GM19452 (cell line): ENCODE results near the gene CEMIP.

Experiments used
- ATAC-seq: cut with Tn5 transposase; IDR thresholded peaks from one replicate; pipeline ENCODE4 v1.9.1; 2021; ENCODE audit not compliant: unreplicated experiment

The CEMIP gene

GRCh38 chr15:80817901-80818300, 38.7 kb downstream of the CEMIP start:
- ATAC-seq: no peak

DNA sequence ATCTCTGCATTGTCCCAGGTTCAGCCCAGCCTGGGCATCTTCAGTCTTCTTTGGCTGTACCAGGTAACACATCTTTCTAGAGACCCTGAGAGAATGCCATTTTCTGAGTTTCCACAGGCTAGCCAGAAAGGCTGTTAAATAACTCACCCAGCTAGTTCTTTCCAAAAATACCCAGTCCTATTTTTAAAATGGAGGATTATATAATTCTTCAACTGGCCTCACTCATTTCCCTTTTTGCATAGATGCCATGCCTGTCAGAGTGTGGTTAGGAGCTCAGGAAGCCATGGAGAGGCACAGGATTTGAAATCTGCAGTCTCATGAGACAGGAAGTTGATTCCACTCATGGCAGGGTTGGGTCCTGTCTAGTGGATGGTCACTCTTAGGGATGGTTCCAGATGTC, 39.8 kb downstream of the CEMIP start:
- ATAC-seq: no peak

DNA sequence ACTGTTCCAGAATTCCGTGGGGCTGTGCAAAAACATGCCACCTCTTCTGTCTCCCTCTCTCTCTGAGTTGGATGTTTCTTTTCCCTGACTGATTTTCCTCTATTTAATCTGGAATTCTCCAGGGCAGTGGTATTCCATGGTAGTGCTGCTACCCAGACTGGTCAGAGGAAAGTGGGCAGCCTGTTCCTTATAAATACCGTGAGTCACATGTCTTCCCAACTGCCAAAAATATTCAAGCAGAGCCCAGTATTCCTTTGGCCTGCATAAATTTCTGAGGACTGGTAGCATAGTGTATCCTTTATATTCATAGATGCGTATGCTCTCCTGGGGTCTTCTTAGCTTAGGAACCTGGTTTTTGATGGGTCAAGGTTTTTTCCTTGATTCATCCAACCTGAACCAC, 40.9 kb downstream of the CEMIP start:
- ATAC-seq: no peak

GRCh38 chr15:80822256-80822655, 43.1 kb downstream of the CEMIP start:
- ATAC-seq: no peak

DNA sequence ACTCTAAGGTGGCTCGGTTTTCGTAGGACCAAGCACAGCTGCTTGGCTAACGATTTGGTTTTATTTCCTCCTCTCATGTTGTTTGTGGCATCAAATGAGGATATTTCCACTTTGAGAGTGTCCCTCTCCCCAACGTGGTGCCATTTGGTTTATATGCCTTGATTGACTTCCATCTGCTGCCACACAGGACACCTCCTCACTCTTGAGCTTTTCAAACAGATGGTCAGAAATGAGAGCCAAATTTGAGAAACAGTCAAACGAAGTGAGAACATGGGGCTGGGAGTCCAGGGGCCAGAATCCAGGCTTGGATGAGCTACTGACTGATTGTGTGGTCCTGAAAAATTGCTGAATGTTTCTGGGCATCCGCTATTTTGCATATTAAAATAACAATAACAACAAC, 43.5 kb downstream of the CEMIP start:
- no peak for ATAC-seq

DNA sequence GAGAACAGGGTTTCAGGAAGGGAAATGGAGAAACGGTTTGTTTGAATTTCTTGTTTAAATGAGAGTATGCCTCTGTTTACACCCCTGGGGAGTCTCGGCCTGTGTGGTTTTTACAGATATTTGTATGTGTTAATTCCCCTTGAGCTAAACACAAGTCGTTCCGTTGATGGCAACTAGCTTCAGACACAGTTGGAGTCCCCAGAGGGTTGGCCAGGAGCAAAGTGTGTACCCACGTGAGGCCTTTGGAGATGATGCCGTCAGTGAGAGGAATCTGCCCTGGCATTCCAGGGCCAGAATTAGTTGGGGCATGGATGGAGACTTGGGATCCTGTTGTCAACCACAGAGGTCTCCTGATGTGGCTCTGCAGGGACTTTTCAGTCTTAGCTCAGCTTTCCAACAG, 44.0 kb downstream of the CEMIP start:
- no peak for ATAC-seq

DNA sequence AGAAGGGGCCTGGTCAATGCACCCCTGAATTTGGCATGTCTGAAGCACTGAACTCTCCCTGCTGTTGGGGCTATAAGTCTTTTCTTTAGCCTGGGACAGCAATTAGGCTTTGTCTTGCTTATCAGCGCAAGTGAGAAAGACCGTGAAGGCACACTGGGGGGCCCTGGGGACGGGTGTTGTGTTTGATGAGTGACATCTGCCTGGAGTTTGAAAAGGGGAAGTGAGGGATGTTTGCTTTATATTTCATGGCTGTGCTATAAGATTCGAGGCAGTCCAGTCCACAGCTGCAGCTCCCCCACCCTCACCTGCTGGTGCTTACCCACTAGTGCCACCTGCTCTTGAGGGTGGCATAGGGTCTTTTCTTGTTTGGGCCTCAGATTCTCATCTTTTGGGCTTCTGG, 44.8 kb downstream of the CEMIP start:
- no peak for ATAC-seq

GRCh38 chr15:80825361-80826030, 46.3 kb downstream of the CEMIP start:
- no peak for ATAC-seq

DNA sequence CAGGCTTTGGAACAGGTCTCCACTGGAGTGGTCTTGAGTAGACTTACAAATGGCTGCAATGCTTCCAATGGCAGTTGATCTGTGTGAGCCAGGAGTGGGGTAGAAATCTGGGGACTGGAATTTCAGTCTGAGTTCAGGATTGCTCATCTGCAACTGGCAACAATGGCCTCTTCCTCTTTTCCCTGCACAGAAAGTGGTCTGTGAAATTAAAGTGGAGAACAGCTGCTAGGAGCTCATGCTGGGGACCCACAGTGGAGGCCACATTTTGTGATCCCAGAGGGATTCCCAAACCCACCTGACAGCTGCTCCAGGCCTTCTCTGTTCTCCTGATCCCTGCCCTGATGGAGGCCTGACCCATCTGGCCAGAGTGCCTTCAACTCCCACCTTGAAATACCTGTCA, 49.6 kb downstream of the CEMIP start:
- no peak for ATAC-seq

DNA sequence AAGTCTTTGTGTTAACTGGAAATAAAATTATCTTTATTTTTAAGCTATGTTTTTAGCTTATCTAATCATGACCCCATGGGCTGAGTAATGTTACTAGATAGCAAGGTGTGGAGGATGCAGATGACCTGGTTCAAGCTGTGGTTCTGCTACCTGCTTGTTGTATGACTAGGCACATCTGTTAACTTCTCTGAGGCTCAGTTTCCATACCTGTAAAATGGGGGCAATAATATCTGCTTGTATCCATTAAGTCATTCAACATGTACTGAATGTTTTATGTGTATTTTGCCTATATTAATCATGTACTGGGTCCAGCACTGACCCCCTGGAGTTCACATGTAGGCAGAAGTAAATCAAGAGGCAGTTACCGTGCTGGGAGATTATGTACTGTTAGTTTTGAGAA, 51.5 kb downstream of the CEMIP start:
- no peak for ATAC-seq

GRCh38 chr15:80831192-80831591, 52.0 kb downstream of the CEMIP start:
- ATAC-seq: no peak

- ATAC-seq: no peak
These were observed 52.5 kb downstream of the CEMIP start for GRCh38 chr15:80831606-80832224.

DNA sequence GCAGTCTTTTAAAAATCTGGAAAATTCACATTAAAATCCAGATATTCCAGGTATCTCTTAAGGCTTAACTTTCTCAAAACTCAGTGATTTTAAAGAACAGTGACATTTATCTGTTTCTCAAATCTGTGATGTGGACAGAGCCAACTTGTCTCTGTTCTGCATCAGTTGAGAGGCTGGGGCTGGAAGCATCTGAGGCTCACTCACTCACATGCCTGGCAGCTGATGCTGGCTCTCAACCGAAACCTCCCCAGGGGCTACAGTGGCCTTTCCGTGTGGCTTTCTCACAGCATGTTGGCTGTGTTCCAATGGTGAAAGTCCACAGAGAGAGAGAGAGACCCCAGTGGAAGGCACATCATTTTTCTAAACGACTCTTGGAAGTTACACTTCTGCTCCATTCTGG, 53.5 kb downstream of the CEMIP start:
- ATAC-seq: no peak

DNA sequence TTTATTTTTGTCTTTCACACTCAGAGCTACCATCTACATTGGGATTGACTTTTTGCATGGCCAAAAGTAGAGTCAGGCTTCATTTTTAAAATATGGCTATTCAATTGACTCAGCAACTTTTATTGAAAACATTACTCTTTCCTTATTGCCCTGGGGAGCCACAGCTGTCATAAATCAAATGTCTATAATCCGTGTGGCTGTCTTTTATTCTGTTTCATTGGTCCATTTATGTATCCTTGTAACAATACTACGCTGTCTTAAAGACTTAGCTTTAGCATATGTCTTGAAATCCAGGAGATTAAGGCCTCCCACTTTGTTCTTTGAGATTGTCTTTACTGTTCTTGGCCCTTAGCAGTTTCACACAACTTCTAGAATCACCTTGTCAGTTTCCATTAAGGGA, 55.2 kb downstream of the CEMIP start:
- ATAC-seq: no peak

- ATAC-seq: no peak
These were observed 55.7 kb downstream of the CEMIP start for GRCh38 chr15:80834906-80835305.

- no peak for ATAC-seq
These were observed 56.2 kb downstream of the CEMIP start for GRCh38 chr15:80835336-80835735.

DNA sequence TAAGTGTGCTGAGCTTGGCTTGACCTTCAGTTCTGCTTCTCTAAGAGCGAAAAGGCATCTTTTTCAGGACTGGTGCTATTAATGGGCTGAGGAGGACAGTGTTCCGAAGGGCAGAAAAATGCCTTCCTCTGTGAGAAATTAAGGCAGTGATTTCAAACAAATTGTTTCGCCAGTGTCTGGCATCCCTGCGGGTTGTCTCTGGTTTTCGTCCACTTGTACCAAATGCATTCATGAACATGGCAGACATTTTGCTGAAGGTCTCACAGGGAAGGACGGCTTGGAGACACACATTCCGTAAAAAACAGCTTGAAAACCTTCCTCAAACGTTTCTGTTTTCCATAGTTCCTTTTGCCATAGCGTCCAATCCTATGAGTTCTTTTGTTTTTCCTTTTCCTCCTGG, 57.1 kb downstream of the CEMIP start:
- ATAC-seq: no peak

GRCh38 chr15:80837006-80837405, 57.8 kb downstream of the CEMIP start:
- ATAC-seq: no peak

DNA sequence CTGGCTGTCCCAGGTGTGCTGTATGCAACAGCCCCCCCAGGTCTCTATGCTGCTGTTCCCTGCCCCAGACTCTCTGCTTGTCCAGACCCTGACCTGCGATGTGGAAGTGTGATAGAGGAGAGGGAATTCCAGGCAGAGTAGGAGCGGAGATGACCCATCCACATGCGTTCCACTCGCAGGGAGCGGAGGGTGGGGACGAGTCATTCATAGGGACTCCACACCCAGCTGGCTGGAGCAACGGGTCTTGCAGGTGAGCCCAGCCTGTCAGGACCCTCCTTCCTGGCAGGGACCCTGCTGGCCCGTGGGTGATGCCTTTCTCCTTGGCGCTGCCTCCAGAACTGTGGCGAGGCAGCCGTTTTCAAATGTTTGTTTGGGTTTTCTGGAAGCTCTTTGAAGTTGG, 58.8 kb downstream of the CEMIP start:
- ATAC-seq: no peak

DNA sequence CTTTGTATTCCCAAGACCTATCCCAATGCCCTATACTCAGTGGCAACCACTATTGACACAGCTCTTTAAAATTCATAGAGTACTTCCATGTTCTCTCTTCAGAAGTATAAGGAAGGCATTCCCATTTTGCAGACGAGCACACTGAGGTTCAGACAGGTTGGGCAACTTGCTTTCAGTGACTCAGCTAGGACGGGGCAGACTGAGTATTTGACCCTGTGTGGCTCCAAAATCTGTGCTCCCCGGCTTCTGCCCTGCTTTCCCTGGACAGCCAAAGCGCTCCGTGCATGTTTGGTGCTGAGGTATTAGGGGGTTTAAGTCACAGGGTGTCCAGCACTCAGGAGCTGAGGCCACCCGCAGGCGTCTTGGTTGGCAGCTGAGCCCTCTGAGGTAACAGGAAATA, 59.5 kb downstream of the CEMIP start:
- no peak for ATAC-seq

GRCh38 chr15:80839764-80840130, 60.6 kb downstream of the CEMIP start:
- ATAC-seq: no peak

DNA sequence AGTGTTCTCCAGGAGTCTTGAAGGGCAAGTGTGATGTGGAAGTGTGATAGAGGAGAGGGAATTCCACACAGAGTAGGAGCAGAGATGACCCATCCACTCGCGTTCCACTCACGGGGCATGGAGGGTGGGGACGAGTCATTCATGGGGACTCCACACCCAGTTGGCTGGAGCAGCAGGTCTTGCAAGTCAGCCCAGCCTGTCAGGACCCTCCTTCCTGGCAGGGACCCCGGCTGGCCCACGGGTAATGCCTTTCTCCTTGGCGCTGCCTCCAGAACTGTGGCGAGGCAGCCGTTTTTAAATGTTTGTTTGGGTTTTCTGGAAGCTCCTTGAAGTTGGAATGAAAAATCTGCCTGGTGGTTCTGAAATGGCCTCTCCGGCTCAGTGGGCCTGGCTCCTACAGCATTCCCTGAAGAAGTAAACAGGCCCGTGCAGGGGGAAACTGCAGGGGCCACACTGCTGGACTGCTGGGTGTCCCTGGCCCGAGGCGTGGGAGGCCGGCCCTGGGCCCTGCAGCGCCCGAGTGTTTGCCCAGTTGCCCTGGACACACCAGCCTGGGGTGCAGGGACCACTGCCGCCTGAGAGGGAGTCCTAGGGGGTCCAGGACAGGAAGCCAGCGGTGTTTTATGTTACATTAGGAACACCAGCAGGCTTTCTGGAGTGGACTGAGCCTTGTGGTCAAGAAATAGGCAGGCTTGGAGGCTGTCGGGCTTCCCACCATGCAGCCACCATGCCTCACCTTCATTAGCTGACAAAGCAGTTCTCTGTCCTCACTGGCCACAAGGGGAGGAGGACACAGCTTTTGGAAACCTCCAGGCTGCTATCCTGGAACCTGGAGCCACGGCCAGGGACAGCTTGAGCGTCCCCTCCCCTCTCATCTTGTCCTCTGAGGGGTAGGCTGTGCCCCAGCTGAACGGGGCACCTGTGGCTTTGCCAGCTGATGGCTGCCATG, 61.3 kb downstream of the CEMIP start:
- ATAC-seq: no peak
